Measurements from ENCODE around the gene BCAS3. TPM values are rescaled to one million over a fixed set of nuclear protein-coding genes. Genes with fewer than 3 reads are reported as not detected.
"Not testable (repeated sequence)": the region's sequence is repeated elsewhere in the genome, so short reads cannot be mapped to it uniquely, and the experiment has no call there.

BCAS3 gene
- total RNA-seq, 1 donor from 2014 or later = 75.9 TPM

DNA sequence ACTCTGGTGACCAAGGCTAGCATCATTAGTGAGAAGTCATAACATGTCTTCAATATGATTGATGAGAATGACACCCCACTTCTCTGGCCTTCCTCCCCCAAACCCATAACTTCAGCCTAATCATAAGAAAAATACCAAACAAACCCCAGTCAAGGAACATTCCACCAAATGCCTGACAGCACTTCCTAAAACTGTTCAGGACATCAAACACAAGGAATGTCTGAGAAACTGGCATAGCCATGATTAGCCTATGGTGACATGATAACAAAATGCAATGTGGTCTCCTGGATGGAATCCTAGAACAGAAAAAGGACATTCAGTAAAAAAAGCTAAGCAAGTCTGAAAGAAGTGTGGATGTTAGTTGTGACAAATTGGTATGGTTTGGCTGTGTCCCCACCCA lies 749.9 kb downstream of the BCAS3 start:
- no peaks in the 10 kb centered on the region for H3K9me3 ChIP-seq
- intact Hi-C loops (cut with DNase I) = no loop called here
- TF ChIP-seq, protein P1, sequence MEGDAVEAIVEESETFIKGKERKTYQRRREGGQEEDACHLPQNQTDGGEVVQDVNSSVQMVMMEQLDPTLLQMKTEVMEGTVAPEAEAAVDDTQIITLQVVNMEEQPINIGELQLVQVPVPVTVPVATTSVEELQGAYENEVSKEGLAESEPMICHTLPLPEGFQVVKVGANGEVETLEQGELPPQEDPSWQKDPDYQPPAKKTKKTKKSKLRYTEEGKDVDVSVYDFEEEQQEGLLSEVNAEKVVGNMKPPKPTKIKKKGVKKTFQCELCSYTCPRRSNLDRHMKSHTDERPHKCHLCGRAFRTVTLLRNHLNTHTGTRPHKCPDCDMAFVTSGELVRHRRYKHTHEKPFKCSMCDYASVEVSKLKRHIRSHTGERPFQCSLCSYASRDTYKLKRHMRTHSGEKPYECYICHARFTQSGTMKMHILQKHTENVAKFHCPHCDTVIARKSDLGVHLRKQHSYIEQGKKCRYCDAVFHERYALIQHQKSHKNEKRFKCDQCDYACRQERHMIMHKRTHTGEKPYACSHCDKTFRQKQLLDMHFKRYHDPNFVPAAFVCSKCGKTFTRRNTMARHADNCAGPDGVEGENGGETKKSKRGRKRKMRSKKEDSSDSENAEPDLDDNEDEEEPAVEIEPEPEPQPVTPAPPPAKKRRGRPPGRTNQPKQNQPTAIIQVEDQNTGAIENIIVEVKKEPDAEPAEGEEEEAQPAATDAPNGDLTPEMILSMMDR (IDR thresholded peaks at IDR 0.05) = no peak
- no peaks in the 10 kb centered on the region for H3K36me3 ChIP-seq
- no peak overlapping the region for H3K27ac ChIP-seq
- DNase-seq (ENCODE audit: low spot score in 2 of 2) = no peak
- no peaks in the 10 kb centered on the region for H3K27me3 ChIP-seq
- H3K4me3 ChIP-seq = no peak overlapping the region
- H3K4me1 ChIP-seq = no peaks in the 10 kb centered on the region

- DNase-seq (ENCODE audit: low spot score in 2 of 2) = no peak
- Histone ChIP-seq H3K36me3 (no peaks in the 10 kb centered on the region), H3K4me3 (no peak overlapping the region), H3K4me1 (no peaks in the 10 kb centered on the region), H3K27me3 (no peaks in the 10 kb centered on the region), H3K27ac (no peak overlapping the region), H3K9me3 (no peaks in the 10 kb centered on the region)
- TF ChIP-seq, protein P1 (IDR thresholded peaks at IDR 0.05) = no peak
- intact Hi-C loops (cut with DNase I) = no loop called here
Measured at GRCh38 chr17:61429274-61429673, 751.6 kb downstream of the BCAS3 start.

DNA sequence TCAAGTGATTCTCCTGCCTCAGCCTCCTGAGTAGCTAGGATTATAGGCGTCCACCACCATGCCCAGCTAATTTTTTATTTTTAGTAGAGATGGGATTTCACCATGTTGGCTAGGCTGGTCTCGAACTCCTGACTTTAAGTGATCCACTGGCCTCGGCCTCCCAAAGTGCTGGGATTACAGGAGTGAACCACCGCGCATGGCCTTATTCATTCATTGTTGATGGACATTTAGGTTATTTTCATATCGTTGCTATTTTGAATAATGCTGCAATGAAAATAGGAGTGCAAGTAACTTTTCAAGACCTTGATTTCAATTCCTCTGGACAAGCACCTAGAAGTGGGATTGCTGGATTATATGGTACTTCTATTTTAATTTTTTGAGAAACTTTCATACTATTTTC lies 752.2 kb downstream of the BCAS3 start:
- DNase-seq (ENCODE audit: low spot score in 2 of 2); intact Hi-C loops (cut with DNase I); H3K27ac ChIP-seq; H3K27me3 ChIP-seq; H3K36me3 ChIP-seq; H3K4me1 ChIP-seq; H3K9me3 ChIP-seq; H3K4me3 ChIP-seq: not testable (repeated sequence)

GRCh38 chr17:61431594-61432311 lies 754.1 kb downstream of the BCAS3 start:
- TF ChIP-seq, protein P1 (IDR thresholded peaks at IDR 0.05) = no peak
- DNase-seq (ENCODE audit: low spot score in 2 of 2) = no peak
- Histone ChIP-seq H3K27ac (no peak overlapping the region), H3K4me3 (no peak overlapping the region), H3K27me3 (no peaks in the 10 kb centered on the region), H3K4me1 (no peaks in the 10 kb centered on the region), H3K9me3 (peaks cover 0 to 19% of the 10 kb centered on the region in 2 donors), H3K36me3 (no peaks in the 10 kb centered on the region)
- intact Hi-C loops (cut with DNase I) = no loop called here

GRCh38 chr17:61436273-61436672 lies 758.6 kb downstream of the BCAS3 start:
- Histone ChIP-seq H3K36me3 (no peaks in the 10 kb centered on the region), H3K27ac (no peak overlapping the region), H3K4me3 (no peak overlapping the region), H3K9me3 (peaks cover 4 to 25% of the 10 kb centered on the region in 2 donors), H3K27me3 (no peaks in the 10 kb centered on the region), H3K4me1 (no peaks in the 10 kb centered on the region)
- intact Hi-C loops (cut with DNase I) = no loop called here
- TF ChIP-seq, protein P1 (IDR thresholded peaks at IDR 0.05) = no peak
- no peak for DNase-seq (ENCODE audit: low spot score in 2 of 2)

- TF ChIP-seq, protein P1 (IDR thresholded peaks at IDR 0.05) = no peak
- intact Hi-C loops (cut with DNase I) = no loop called here
- no peak overlapping the region for H3K4me3 ChIP-seq
Measured at GRCh38 chr17:61436995-61437704, 759.5 kb downstream of the BCAS3 start.

More at GRCh38 chr17:61436995-61437704, 759.5 kb downstream of the BCAS3 start:
- Histone ChIP-seq H3K4me1 (no peaks in the 10 kb centered on the region), H3K9me3 (peaks cover 4 to 25% of the 10 kb centered on the region in 2 donors), H3K36me3 (no peaks in the 10 kb centered on the region), H3K27me3 (no peaks in the 10 kb centered on the region), H3K27ac (no peak overlapping the region)
- DNase-seq (ENCODE audit: low spot score in 2 of 2) = no peak
